ENCODE results near the gene ERVH48-1. TPM values are rescaled to one million over a fixed set of nuclear protein-coding genes. Genes with fewer than 3 reads are reported as not detected.

Gene ERVH48-1
- not detected for total RNA-seq
- polyA plus RNA-seq (ENCODE audit: insufficient read depth, low read depth, low replicate concordance) = not detected
- long read RNA-seq, donor 1 = 0 reads
- long read RNA-seq, donor 2 = 0 reads
- long read RNA-seq, donor 3 = 0 reads
- long read RNA-seq, donor 4 = 0 reads
- long read RNA-seq, donor 5 = 0 reads
- long read RNA-seq, donor 6 = 0 reads
- long read RNA-seq, donor 7 = 0 reads
- long read RNA-seq, donor 8 = 0 reads
- long read RNA-seq, donor 9 = 0 reads
- long read RNA-seq, donor 10, partial matches to known transcripts = 0 of 2 reads
- long read RNA-seq, donor 10, other reads (novel, unspliced or antisense) = 0 of 2 reads

DNA sequence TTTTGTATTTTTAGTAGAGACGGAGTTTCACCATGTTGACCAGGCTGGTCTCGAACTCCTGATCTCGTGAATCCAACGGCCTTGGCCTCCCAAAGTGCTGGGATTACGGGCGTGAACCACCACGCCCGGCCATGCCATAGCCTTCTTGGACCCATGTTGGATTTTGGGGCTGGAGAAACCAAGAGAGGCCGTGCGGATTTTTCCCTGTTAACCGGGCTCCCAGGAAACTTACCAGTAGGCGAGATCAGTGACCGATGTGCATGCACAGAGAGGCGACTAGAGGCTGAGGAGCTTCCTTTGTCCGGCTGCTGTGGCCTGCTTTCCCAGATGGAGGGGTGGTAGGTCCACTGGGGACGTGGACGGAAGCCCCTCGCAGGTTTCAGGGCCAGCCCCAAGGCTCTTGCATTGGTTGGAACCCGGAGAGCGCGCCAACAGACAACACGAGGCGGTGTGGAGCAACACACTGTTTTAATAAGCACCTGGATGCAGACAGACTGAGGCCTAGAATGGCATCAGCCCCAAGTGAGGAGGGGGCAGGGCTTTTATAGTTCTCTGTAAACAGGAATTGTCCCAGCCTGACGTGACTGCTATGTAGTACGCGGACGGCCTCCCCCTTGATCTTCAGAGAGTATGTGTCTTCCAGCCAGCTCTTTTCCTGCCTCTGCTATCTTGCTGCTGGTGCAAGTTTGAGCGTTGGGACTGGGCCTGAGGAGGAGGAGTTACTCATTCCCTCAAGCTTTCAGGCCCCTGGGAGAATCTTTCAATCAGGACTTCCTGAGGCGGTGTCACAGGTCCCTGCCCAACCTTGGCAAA is at the start of gene ERVH48-1:
TSS of gene ERVH48-1 (minus strand) at position 517 of the 813 bp plus-strand sequence. CDS start 6,624 bp downstream, outside the sequence.
- H3K9me3 ChIP-seq (ENCODE audit: control insufficient read depth in 2 of 3, insufficient read depth in 1 of 3, low read length in 3 of 3) = no peaks in the 10 kb centered on the region
- intact Hi-C loops (cut with DNase I) = no loop called here
- no peak within 1 kb of the TSS for H3K4me3 ChIP-seq (ENCODE audit: low read length in 3 of 3)
- DNase-seq (peak in 1 of 5 donors; percentile 18), FAIRE-seq (no peak)
- no peak within 1 kb of the TSS for H3K9ac ChIP-seq (ENCODE audit: low read length in 3 of 3)
- H3K36me3 ChIP-seq (ENCODE audit: control insufficient read depth in 2 of 3, insufficient read depth in 3 of 3, low read length in 3 of 3) = no peaks in the 10 kb centered on the region
- TF ChIP-seq, protein P1, sequence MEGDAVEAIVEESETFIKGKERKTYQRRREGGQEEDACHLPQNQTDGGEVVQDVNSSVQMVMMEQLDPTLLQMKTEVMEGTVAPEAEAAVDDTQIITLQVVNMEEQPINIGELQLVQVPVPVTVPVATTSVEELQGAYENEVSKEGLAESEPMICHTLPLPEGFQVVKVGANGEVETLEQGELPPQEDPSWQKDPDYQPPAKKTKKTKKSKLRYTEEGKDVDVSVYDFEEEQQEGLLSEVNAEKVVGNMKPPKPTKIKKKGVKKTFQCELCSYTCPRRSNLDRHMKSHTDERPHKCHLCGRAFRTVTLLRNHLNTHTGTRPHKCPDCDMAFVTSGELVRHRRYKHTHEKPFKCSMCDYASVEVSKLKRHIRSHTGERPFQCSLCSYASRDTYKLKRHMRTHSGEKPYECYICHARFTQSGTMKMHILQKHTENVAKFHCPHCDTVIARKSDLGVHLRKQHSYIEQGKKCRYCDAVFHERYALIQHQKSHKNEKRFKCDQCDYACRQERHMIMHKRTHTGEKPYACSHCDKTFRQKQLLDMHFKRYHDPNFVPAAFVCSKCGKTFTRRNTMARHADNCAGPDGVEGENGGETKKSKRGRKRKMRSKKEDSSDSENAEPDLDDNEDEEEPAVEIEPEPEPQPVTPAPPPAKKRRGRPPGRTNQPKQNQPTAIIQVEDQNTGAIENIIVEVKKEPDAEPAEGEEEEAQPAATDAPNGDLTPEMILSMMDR (IDR thresholded peaks at IDR 0.05; ENCODE audit: borderline replicate concordance, extremely low read depth, insufficient read depth) = no peak
- H3K27ac ChIP-seq (ENCODE audit: low read depth in 2 of 2, low read length in 2 of 2) = no peak within 1 kb of the TSS
- H3K4me1 ChIP-seq (ENCODE audit: control insufficient read depth in 2 of 3, insufficient read depth in 2 of 3, low read depth in 1 of 3, low read length in 3 of 3) = peaks cover 0 to 5% (median 0%) of the 10 kb centered on the region in 3 donors
- H3K27me3 ChIP-seq (ENCODE audit: control insufficient read depth, insufficient read depth, low read length) = no peaks in the 10 kb centered on the region

DNA sequence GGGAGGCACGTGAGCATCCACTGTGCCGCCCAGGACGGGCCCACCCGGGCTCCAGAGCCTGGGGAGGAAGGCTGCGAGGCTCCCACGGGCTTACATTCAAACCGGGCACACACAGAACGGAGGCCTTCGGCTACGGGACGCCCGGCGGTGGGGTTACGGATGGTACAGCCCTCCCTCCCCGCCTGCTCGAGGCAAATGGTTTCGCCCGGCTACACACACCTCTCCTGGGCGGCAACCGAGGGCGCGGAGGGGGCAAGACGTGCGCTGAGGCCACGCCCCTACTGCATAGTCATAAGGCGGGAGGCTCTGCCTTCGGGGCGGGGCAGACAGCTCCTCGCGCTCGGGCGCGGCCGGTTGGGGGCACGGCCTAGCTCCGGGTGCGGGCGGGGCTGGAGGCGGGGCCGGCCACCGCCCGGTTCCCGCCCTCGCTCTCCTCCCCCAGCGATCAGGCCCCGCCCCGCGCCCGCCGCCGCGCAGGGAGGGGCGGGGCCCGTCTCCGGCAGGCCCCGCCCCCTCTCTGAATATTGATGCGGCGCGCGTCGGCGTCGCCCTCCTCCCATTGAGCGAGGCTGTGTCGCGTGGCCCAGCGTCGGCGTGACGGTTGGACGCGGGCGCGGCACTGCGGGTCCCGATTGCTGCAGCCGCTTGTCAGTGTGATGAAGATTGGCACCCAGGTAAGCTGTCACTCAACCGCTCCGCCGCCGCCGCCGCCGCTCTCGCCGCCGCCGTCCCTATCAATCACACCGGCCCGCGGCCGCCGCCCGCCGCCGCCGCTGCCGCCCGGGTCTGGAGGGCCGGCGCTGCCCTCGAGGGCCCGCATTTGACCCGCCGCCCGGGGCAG is 48.8 kb upstream of the ERVH48-1 start, which contains the start of gene PKNOX1:
TSS of gene PKNOX1 (plus strand) at position 572 of the 841 bp plus-strand sequence. CDS start 29,820 bp downstream, outside the sequence.
- TF ChIP-seq, protein P1 (IDR thresholded peaks at IDR 0.05; ENCODE audit: borderline replicate concordance, extremely low read depth, insufficient read depth) = no peak
- Histone ChIP-seq H3K27me3 (ENCODE audit: control insufficient read depth, insufficient read depth, low read length) (no peaks in the 10 kb centered on the region), H3K9ac (ENCODE audit: low read length in 3 of 3) (peak within 1 kb of the TSS; percentile 80 to 98 (median 94)), H3K4me3 (ENCODE audit: low read length in 3 of 3) (peak within 1 kb of the TSS; percentile 87 to 92 (median 90)), H3K36me3 (ENCODE audit: control insufficient read depth in 2 of 3, insufficient read depth in 3 of 3, low read length in 3 of 3) (no peaks in the 10 kb centered on the region), H3K9me3 (ENCODE audit: control insufficient read depth in 2 of 3, insufficient read depth in 1 of 3, low read length in 3 of 3) (no peaks in the 10 kb centered on the region), H3K4me1 (ENCODE audit: control insufficient read depth in 2 of 3, insufficient read depth in 2 of 3, low read depth in 1 of 3, low read length in 3 of 3) (peaks cover 0 to 12% (median 4%) of the 10 kb centered on the region in 3 donors), H3K27ac (ENCODE audit: low read depth in 2 of 2, low read length in 2 of 2) (peak within 1 kb of the TSS; percentile 89 to 97)
- peak; percentile 99 to 100 (median 99) for DNase-seq
- intact Hi-C loops (cut with DNase I) = no loop called here
- no peak for FAIRE-seq

DNA sequence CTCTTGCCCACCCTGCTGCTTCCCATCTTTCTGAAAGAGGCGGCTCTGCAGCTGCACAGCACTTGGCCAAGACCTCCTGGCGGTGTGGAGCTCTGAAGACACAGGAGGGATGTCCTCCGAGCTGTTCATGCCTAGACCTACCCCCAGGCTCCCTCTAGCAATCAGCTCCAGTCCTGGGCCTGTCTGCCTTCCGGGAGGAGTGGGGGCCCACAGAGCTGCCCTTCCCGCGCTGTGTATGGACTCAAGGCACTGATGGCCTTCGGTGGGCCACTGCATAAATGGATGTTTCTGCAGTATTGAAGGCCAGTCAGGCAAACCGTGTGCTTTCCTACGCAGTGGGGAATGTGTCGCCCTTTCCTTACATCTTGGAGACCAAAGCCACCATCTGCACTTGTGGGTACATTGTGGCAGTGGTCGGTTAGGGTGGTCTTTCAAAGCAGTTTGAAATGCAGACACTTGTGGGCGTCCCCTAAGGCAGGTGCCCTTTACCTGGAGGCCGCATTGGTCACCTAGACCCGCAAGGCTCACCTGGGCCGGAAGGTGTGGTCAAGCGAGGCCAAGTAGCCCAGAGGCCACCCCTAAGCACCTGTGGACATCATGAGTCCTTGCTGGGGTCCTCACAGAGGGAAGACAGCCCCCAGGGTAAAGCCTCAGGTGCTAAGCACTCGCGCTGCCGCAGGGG is 48.0 kb upstream of the ERVH48-1 start:
- FAIRE-seq (no peak), DNase-seq (peak in 2 of 5 donors; percentile 69 to 73)
- Histone ChIP-seq H3K9me3 (ENCODE audit: control insufficient read depth in 2 of 3, insufficient read depth in 1 of 3, low read length in 3 of 3) (no peaks in the 10 kb centered on the region), H3K27ac (ENCODE audit: low read depth in 2 of 2, low read length in 2 of 2) (peak overlapping the region; percentile 88), H3K27me3 (ENCODE audit: control insufficient read depth, insufficient read depth, low read length) (no peaks in the 10 kb centered on the region), H3K36me3 (ENCODE audit: control insufficient read depth in 2 of 3, insufficient read depth in 3 of 3, low read length in 3 of 3) (no peaks in the 10 kb centered on the region), H3K4me3 (ENCODE audit: low read length in 3 of 3) (peak overlapping the region; percentile 54 to 80 (median 73)), H3K9ac (ENCODE audit: low read length in 3 of 3) (peak overlapping the region; percentile 30 to 88 (median 86)), H3K4me1 (ENCODE audit: control insufficient read depth in 2 of 3, insufficient read depth in 2 of 3, low read depth in 1 of 3, low read length in 3 of 3) (peaks cover 0 to 12% (median 4%) of the 10 kb centered on the region in 3 donors)
- TF ChIP-seq, protein P1 (IDR thresholded peaks at IDR 0.05; ENCODE audit: borderline replicate concordance, extremely low read depth, insufficient read depth) = no peak
- intact Hi-C loops (cut with DNase I) = no loop called here
